Stimulated activated naive B cell treated with anti-CD40 and anti-IgM and Interleukin-4, amounts not matched to agents 10 μg/mL and 1 μg/mL and 100 μg/mL, for 72 hours (primary cell): ENCODE results near the gene SIN3A.

Experiments used
- ATAC-seq, 2 donors: fragments of 150-1000 bp; cut with Tn5 transposase; replicated peaks; 2 replicates each; pipeline ENCODE4 v1.10.0; 2021; ENCODE audit warnings: moderate library complexity in 1 of 2
- DNase-seq: peaks from one replicate; pipeline ENCODE4 v3.0.0; 2021
- H3K27ac Mint-ChIP-seq: one replicate; pipeline ENCODE4 v1.8.0; 2022; ENCODE audit warnings: mild to moderate bottlenecking, mixed read lengths
- H3K27me3 Mint-ChIP-seq, 2 donors: one replicate each; pipeline ENCODE4 v1.8.0; 2022; ENCODE audit warnings: mixed read lengths in 2 of 2
- H3K36me3 Mint-ChIP-seq, 2 donors: one replicate each; pipeline ENCODE4 v1.8.0; 2022; ENCODE audit warnings: mixed read lengths in 2 of 2, mild to moderate bottlenecking in 1 of 2
- H3K4me1 Mint-ChIP-seq, 2 donors: one replicate each; pipeline ENCODE4 v1.8.0; 2022; ENCODE audit warnings: mixed read lengths in 2 of 2, mild to moderate bottlenecking in 1 of 2
- H3K4me3 Mint-ChIP-seq, 2 donors: one replicate each; pipeline ENCODE4 v1.8.0; 2022; ENCODE audit warnings: mild to moderate bottlenecking in 2 of 2, mixed read lengths in 2 of 2, moderate library complexity in 1 of 2
- H3K9me3 Mint-ChIP-seq, 2 donors: one replicate each; pipeline ENCODE4 v1.8.0; 2022; ENCODE audit warnings: mixed read lengths in 2 of 2, mild to moderate bottlenecking in 1 of 2

The SIN3A gene

DNA sequence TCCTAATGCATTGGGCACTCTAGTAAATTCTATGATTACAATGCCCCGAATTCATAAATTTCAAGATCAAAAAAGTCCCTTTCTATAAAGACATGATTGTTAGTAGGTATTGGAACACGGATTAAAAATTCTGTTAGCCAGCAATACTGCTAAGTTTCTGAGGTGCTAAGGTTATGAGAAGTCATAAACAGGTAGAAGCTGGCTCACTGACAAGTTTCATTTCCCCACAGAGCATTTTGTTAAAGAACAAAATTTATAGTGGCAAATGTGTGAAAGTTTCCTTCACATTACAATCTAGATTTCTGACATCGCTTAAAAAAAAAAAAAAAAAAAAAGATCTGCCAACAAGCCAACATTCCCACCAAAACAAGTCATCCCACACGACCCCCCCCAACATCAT lies 70.7 kb downstream of the SIN3A start:
- Mint-ChIP-seq H3K36me3 (peaks cover 30 to 37% of the 10 kb centered on the region in 2 donors), H3K27me3 (no peaks in the 10 kb centered on the region), H3K4me1 (peaks cover 8 to 24% of the 10 kb centered on the region in 2 donors), H3K27ac (no peak overlapping the region), H3K4me3 (no peak overlapping the region), H3K9me3 (no peaks in the 10 kb centered on the region)
- no peak for DNase-seq
- no peak for ATAC-seq

DNA sequence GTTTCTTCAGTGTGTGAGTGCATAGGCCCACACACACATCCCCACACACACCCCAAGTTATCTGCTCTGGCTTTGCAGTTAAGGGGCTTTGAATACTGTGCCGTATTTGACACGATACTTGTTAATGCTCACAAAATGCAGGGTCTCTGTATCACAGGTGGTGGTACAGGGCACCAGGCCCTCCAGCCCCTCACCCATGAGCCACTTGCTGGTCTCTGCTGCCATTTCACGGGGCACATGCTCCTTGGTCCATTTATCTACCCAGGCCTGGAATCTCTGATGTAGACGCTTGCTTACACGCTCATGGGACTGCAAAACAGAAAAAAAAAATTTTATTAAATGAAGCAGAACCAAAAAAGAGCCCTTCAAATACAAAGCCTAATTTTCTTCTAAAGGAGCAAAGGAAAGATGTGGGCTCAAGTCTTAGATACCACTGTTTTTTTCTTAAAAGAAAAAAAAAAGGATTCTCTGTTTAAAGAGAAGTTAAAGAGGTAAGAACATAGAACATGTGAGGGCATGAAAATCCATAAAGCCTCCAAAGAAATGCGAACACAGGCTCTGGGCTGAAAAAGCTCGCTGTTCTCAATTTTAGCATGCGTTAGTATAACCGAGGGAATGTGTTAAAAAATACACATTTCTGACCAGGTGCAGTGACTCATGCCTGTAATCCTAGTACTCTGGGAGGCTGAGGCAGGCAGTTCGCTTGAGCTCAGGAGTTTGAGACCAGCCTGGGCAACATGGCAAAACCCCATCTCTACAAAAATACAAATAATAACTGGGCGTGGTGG lies 79.4 kb downstream of the SIN3A start:
- Mint-ChIP-seq H3K4me1 (peaks cover 21 to 29% of the 10 kb centered on the region in 2 donors), H3K36me3 (peaks cover 39 to 59% of the 10 kb centered on the region in 2 donors), H3K27me3 (no peaks in the 10 kb centered on the region), H3K4me3 (no peak overlapping the region), H3K27ac (no peak overlapping the region), H3K9me3 (no peaks in the 10 kb centered on the region)
- no peak for ATAC-seq
- no peak for DNase-seq

DNA sequence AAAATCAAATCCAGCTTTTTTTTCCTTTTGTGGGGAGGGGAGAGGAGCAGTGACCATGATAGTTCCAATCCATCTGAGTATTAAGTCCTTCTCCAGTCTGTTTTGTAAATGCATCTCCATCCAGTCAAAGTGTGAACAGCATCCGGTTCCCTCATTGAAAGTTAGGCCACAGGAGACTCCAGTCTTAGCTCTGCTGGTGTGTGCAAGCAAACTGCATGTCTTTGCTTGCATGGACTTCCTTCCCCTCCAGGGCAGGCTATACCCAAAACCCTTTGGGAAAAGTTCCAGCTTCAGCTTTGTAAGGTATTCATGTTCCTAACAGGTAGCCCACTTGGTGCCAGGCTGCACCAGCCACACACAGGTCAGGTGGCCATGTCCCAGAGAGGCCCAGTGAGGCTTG lies 80.0 kb downstream of the SIN3A start:
- H3K4me1 Mint-ChIP-seq = peaks cover 24 to 33% of the 10 kb centered on the region in 2 donors
- DNase-seq (no peak), ATAC-seq (no peak)
- H3K27ac Mint-ChIP-seq = peak overlapping the region; percentile 42
- H3K36me3 Mint-ChIP-seq = peaks cover 42 to 59% of the 10 kb centered on the region in 2 donors
- H3K4me3 Mint-ChIP-seq = no peak overlapping the region
- no peaks in the 10 kb centered on the region for H3K9me3 Mint-ChIP-seq
- no peaks in the 10 kb centered on the region for H3K27me3 Mint-ChIP-seq

DNA sequence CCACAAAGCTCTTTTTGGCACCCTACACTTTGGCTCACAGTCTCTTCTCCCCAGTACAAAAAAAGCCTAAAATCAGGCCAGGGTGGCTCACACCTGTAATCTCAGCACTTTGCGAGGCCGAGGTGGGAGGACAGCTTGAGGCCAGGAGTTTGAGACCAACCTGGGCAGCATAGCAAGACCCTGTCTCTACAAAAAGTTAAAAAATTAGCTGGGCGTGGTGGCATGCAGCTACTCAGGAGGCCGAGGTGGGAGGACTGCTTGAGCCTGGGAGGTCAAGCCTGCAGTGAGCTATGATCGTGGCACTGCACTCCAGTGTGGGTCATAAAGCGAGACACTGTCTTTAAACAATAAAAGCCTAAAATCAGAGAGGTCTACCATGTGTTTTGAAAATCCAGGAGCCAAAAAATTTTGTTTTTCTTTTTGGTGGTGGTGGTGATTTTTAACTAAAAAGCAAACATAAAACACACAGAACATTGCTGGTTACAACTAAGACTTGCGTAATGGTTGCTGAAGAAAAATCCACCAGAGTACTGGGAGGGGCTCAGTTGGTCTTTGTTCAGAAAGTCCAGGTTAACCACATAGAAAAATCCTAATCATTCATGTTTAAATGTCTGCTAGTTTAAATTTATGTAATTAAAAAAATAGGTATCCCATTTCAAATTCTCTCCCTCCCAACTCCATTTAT lies 81.5 kb downstream of the SIN3A start:
- Mint-ChIP-seq H3K4me3 (peak overlapping the region; percentile 92 to 94), H3K27ac (peak overlapping the region; percentile 98), H3K27me3 (no peaks in the 10 kb centered on the region), H3K9me3 (no peaks in the 10 kb centered on the region), H3K4me1 (peaks cover 24 to 28% of the 10 kb centered on the region in 2 donors), H3K36me3 (peaks cover 29 to 45% of the 10 kb centered on the region in 2 donors)
- no peak for ATAC-seq
- DNase-seq = no peak

DNA sequence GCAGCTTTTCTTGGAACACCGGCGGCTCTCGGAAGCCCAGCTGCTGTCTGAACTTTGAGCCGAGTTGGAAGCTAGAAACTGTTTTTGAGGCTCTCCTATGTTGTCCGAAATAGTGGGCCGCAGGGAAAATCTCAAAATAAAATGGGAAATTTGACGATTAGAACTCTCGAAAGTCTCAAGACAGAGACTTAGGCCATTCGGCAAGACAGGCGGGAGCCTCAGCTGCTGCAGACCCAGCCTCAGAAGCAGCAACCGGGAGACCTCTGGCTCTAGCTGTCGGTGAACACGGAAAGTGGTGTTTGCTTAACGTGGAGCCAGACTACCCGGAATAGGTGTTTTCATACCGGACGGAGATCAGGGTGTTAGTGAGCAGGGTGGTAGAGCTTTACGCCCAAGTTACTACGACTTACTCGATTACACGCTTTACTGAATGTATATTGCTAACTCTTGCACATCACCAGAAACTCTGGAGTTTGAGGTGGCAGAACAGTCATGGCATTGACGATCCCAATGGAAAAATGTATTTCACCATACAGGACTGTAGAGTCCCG lies 82.7 kb downstream of the SIN3A start:
- Mint-ChIP-seq H3K27me3 (no peaks in the 10 kb centered on the region), H3K27ac (peak overlapping the region; percentile 98), H3K4me1 (peaks cover 23 to 28% of the 10 kb centered on the region in 2 donors), H3K9me3 (no peaks in the 10 kb centered on the region), H3K36me3 (peaks cover 28 to 45% of the 10 kb centered on the region in 2 donors), H3K4me3 (peak overlapping the region; percentile 92 to 94)
- ATAC-seq = peak; percentile 0 to 1
- DNase-seq = no peak

DNA sequence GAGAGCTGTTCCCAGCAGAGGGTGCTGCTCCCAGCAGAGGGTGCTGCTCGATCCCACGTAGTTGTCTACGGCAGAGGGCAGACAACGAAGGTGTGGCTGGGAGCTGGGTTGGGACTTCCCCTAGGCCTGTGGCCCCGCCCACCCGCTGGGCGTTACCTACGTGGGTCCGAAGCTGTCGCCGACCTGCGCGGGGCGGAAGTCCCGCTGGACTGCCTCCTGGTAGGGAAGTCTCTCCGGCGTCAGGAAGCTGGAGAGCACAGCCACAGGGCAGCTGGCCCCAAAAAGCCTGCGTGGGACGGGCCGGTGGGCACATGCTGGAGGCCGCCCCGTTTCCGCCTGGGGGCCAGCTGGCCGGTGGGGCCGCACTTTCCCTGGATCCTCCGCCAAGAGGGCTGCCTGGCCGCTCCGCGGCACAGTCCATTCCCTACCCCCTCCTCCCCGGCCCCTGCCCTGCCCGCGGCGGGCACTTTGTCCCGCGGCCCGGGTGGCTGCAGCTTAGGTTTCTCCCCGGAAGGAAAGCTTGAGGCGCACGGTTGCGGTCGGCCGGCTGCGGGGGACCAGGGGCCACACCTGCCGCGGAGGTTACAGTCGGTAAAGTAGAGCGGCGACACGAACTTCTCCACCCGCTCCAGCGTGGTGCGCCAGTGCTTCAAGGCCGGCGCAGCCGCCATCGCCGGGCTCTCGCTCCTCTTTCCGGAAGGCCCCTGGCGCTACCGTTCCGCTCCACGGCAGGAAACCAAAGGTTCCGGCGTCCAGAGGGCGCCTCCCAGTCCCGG lies 83.4 kb downstream of the SIN3A start, which contains the start of gene MAN2C1:
TSS of gene MAN2C1 (minus strand) at position 695 of the 776 bp plus-strand sequence. CDS start at position 671, 24 bp downstream.
- H3K4me3 Mint-ChIP-seq = peak within 1 kb of the TSS; percentile 92 to 94
- peak within 1 kb of the TSS; percentile 98 for H3K27ac Mint-ChIP-seq
- H3K27me3 Mint-ChIP-seq = no peaks in the 10 kb centered on the region
- peaks cover 33 to 47% of the 10 kb centered on the region in 2 donors for H3K36me3 Mint-ChIP-seq
- peak; percentile 95 for DNase-seq
- ATAC-seq = peak; percentile 90 to 92
- H3K9me3 Mint-ChIP-seq = no peaks in the 10 kb centered on the region
- peaks cover 23 to 28% of the 10 kb centered on the region in 2 donors for H3K4me1 Mint-ChIP-seq

DNA sequence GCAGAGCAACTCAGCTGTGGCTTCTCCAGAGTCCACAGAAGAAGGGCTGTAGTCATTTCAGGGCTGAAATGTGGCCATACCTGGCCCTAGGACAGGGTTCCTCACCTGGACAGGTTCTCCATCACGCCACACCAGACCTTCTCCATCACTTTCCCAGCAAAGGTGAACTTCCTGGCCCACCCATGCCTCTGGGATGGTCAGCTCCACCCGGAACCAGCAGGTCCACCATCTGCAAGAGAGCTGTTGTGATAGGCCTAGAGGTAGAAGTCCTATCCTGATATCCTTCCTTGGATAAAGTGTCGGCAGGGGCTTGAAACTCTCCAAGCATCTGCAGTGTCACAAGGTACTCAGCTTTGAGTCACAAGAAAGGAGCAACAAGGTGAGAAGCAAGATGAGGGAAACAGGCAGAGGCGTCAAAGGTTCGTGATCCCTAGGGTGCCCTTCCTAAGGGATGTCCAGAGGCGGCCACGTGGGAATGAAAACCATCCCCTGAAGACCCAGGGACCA lies 84.0 kb downstream of the SIN3A start:
- Mint-ChIP-seq H3K4me1 (peaks cover 21 to 28% of the 10 kb centered on the region in 2 donors), H3K27ac (peak overlapping the region; percentile 98), H3K36me3 (peaks cover 31 to 44% of the 10 kb centered on the region in 2 donors), H3K4me3 (peak overlapping the region; percentile 92 to 94), H3K27me3 (no peaks in the 10 kb centered on the region), H3K9me3 (no peaks in the 10 kb centered on the region)
- DNase-seq = no peak
- ATAC-seq = no peak

DNA sequence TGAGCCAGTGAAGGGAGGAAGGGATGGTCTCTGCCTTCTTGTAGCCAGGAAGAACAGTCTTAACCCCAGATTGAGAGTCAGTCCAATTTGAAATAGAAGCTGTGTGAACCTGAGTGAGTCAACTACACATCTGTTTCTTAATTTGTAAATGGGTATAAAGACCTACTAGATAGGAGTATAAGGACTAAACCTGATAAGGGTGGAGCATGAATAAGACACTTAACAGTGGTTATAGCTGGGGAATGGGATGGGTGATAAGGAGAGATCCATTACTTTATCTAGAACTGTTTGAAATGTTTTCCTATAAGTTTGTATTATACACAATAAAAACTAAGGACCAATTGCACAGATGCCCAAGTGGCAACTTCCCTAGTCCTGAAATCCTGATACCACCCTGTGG lies 84.5 kb downstream of the SIN3A start:
- H3K4me1 Mint-ChIP-seq = peaks cover 21 to 28% of the 10 kb centered on the region in 2 donors
- ATAC-seq (no peak), DNase-seq (no peak)
- no peak overlapping the region for H3K27ac Mint-ChIP-seq
- H3K4me3 Mint-ChIP-seq = no peak overlapping the region
- H3K27me3 Mint-ChIP-seq = no peaks in the 10 kb centered on the region
- no peaks in the 10 kb centered on the region for H3K9me3 Mint-ChIP-seq
- peaks cover 31 to 44% of the 10 kb centered on the region in 2 donors for H3K36me3 Mint-ChIP-seq

DNA sequence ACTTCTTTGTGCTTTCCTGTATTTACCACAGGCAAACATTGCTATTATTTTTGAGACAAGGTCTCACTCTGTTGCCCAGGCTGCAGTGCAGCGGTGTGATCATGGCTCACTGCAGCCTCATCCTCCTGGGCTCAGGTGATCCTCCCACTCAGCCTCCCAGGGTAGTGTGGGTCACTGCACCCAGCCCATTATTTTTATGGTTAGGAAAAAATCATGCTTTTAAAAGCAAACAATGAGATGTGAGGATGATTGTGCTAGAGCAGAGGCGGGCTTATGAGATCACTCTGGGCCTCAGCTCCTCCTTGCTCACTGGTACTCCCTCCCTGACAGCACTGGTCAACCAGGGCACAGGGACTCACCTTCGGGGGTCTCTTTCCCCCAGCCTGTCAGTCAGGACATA lies 85.3 kb downstream of the SIN3A start:
- H3K4me1 Mint-ChIP-seq = peaks cover 21 to 28% of the 10 kb centered on the region in 2 donors
- no peaks in the 10 kb centered on the region for H3K27me3 Mint-ChIP-seq
- DNase-seq (no peak), ATAC-seq (no peak)
- H3K4me3 Mint-ChIP-seq = no peak overlapping the region
- no peak overlapping the region for H3K27ac Mint-ChIP-seq
- H3K9me3 Mint-ChIP-seq = no peaks in the 10 kb centered on the region
- H3K36me3 Mint-ChIP-seq = peaks cover 32 to 48% of the 10 kb centered on the region in 2 donors

DNA sequence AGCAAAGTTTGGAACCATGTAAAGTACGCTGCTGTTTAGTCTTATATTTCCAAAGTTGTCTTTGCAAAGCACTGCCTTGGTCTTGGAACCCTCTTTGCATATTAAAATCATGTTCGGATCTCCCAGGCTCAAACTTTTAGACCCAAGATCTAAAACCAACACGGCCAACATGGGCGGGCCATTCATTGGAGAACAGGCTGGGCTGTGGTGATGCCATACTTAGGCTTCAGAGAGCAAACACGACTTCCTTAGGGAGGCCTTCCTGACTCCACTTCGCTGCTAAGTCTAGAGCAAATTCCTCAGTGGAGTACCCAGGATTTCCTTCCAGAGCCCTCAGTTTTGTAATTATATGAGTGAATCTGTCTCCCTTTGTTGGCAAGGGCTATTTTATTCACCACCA lies 86.6 kb downstream of the SIN3A start:
- no peaks in the 10 kb centered on the region for H3K9me3 Mint-ChIP-seq
- H3K4me1 Mint-ChIP-seq = peaks cover 19 to 25% of the 10 kb centered on the region in 2 donors
- peaks cover 36 to 52% of the 10 kb centered on the region in 2 donors for H3K36me3 Mint-ChIP-seq
- no peak overlapping the region for H3K27ac Mint-ChIP-seq
- ATAC-seq (no peak), DNase-seq (no peak)
- H3K4me3 Mint-ChIP-seq = no peak overlapping the region
- H3K27me3 Mint-ChIP-seq = no peaks in the 10 kb centered on the region

DNA sequence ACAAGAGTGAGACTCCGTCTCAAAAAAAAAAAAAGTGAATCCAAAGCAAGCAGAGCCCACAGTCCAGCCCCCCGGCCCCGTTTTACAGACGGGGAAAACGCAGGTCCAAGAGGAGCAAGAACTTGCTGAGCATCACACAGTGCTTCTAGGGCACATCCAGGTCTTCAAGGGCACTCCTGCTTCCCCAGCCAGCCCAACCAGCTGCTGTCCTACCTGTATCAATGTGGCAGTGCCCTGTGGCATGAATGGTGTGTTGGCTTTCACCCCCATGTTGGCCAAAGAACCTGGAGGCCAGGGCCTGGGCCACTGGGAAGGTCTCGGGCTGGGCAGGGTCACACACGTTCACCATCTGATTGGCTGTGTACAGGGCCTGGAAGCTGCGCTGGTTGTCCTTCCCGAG lies 87.7 kb downstream of the SIN3A start:
- peak overlapping the region; percentile 54 for H3K27ac Mint-ChIP-seq
- peaks cover 41 to 54% of the 10 kb centered on the region in 2 donors for H3K36me3 Mint-ChIP-seq
- no peak overlapping the region for H3K4me3 Mint-ChIP-seq
- DNase-seq (no peak), ATAC-seq (no peak)
- H3K4me1 Mint-ChIP-seq = peaks cover 9 to 14% of the 10 kb centered on the region in 2 donors
- no peaks in the 10 kb centered on the region for H3K27me3 Mint-ChIP-seq
- no peaks in the 10 kb centered on the region for H3K9me3 Mint-ChIP-seq

DNA sequence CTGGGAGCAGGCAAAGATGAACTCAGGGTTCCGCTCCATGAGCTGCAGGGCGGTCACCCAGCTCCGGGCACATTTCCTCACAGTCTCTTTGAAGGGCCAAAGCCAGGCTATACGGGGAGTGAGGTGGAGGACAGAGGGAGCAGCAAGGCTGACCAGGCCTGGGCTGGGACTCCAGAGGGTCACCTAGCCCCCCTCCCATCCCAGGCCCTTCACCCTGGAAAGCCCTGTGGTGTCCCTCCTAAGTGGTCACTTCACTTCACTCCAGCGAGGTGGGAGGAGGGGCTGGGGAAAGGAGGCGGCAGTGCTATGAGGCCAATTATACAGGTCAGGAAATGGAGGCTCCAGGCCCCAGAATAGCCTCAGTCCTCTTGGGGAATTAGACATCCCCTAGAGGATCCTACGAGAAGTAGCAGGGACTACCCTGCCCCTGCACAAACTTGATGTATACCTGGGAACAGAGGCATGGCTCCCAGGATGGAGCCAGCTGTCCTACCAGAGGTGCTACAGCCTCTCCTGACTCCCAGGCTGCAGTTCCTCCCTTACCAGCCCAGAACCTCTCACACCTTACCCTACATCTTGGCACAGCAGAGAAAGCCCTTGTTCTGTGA lies 88.7 kb downstream of the SIN3A start:
- Mint-ChIP-seq H3K27me3 (no peaks in the 10 kb centered on the region), H3K36me3 (peaks cover 46 to 58% of the 10 kb centered on the region in 2 donors), H3K9me3 (no peaks in the 10 kb centered on the region), H3K4me3 (no peak overlapping the region), H3K27ac (no peak overlapping the region), H3K4me1 (peaks cover 8 to 11% of the 10 kb centered on the region in 2 donors)
- ATAC-seq = no peak
- no peak for DNase-seq

DNA sequence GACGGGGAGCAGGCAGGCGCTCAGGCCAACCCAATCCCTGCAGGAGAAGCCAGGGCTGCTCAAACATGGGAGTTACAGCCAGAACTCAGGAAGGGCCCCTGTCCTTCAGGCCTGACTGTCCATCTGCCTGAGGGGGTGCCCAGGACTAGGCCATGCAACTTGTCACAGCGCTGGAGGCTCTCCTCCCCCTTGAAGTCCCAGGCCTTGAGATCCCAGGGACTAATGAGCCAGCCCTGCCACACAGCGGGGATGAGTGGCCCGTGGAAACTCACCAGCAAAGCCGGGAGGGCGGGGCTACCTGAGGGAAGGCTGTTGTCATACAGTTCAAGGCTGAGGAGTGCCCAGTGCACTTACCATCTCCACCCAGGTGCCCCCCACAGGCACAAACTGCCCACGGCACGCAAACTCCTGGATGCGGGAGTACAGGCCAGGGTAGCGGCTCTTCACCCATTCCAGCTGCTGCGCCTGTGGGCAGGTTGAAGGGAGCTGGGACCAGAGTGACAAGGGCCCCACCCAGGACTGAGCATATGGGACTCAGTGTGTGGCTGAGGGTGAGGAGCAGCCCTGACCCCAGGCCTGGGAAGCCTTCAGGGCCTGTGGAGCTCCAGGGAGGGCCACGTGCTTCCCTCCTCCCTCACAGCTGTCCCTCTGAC lies 89.4 kb downstream of the SIN3A start:
- Mint-ChIP-seq H3K4me1 (peaks cover 3 to 4% of the 10 kb centered on the region in 2 donors), H3K27ac (no peak overlapping the region), H3K9me3 (no peaks in the 10 kb centered on the region), H3K4me3 (no peak overlapping the region), H3K27me3 (no peaks in the 10 kb centered on the region), H3K36me3 (peaks cover 49 to 58% of the 10 kb centered on the region in 2 donors)
- no peak for ATAC-seq
- DNase-seq = no peak
